C4-2B (cell line): ENCODE measurements around the gene PALMD.

ENCODE experiments used
- H3K27ac ChIP-seq: fragments of 450-650 bp; 2 replicates; pipeline ENCODE4 v1.5.1; 2017
- CTCF ChIP-seq: fragments of 450-650 bp; conservative IDR thresholded peaks from 2 replicates; pipeline ENCODE4 v1.5.1; 2017; ENCODE audit warnings: mild to moderate bottlenecking
- ZFX ChIP-seq: fragments of 450-650 bp; IDR thresholded peaks from 2 replicates; pipeline ENCODE4 v1.6.1; 2017

PALMD gene

GRCh38 chr1:99602404-99602969, 43.4 kb upstream of the PALMD start:
- no peak overlapping the region for H3K27ac ChIP-seq
- no peak for TF ChIP-seq CTCF
- TF ChIP-seq ZFX, result no peak

- TF ChIP-seq ZFX (no peak), CTCF (no peak)
- no peak overlapping the region for H3K27ac ChIP-seq
Observed at GRCh38 chr1:99603699-99604560, 42.0 kb upstream of the PALMD start.

- TF ChIP-seq CTCF, result no peak
- TF ChIP-seq ZFX, result no peak
- H3K27ac ChIP-seq, result no peak overlapping the region
Observed at GRCh38 chr1:99606306-99606705, 39.6 kb upstream of the PALMD start.

GRCh38 chr1:99607590-99607989, 38.3 kb upstream of the PALMD start:
- H3K27ac ChIP-seq, result no peak overlapping the region
- TF ChIP-seq ZFX (no peak), CTCF (no peak)

- H3K27ac ChIP-seq, result no peak overlapping the region
- no peak for TF ChIP-seq CTCF
- no peak for TF ChIP-seq ZFX
Observed at GRCh38 chr1:99608058-99608457, 37.9 kb upstream of the PALMD start.

GRCh38 chr1:99613716-99614115, 32.2 kb upstream of the PALMD start:
- TF ChIP-seq ZFX (no peak), CTCF (no peak)
- no peak overlapping the region for H3K27ac ChIP-seq

- H3K27ac ChIP-seq, result no peak overlapping the region
- TF ChIP-seq ZFX, result no peak
Observed at GRCh38 chr1:99614728-99615127, 31.2 kb upstream of the PALMD start.

- TF ChIP-seq CTCF (no peak), ZFX (no peak)
- H3K27ac ChIP-seq, result no peak overlapping the region
Observed at GRCh38 chr1:99619583-99619982, 26.3 kb upstream of the PALMD start.
